ENCODE data around the gene LAP3.

Gene LAP3

DNA sequence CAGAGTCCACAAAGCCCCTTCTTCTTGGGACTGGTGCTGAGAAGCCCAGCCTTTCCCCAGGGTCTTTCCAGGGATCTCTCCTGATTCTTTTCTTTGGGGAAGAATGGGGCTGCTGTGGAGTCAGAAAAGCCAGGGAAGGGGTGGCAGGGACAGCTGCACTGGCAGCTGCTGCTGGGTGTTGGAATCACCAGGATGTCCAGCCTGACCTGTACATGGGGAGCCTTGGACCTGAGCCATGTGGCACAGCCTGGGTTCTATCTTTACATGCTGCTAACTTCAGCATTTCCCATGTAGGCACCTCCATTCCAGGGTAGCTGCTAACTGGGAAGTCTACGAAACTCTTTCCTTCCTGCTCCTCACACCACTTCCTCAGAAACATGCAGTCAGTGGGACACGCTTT, 73.4 kb downstream of the LAP3 start:
- DNase-seq (ENCODE audit: low spot score in 2 of 2) (no peak), ATAC-seq (ENCODE audit: low read depth) (no peak)
- Mint-ChIP-seq H3K27ac (no peak overlapping the region), H3K4me3 (no peak overlapping the region), H3K27me3 (peaks cover 17% of the 10 kb centered on the region), H3K9me3 (no peaks in the 10 kb centered on the region), H3K36me3 (peaks cover 3% of the 10 kb centered on the region), H3K4me1 (peaks cover 4% of the 10 kb centered on the region)

DNA sequence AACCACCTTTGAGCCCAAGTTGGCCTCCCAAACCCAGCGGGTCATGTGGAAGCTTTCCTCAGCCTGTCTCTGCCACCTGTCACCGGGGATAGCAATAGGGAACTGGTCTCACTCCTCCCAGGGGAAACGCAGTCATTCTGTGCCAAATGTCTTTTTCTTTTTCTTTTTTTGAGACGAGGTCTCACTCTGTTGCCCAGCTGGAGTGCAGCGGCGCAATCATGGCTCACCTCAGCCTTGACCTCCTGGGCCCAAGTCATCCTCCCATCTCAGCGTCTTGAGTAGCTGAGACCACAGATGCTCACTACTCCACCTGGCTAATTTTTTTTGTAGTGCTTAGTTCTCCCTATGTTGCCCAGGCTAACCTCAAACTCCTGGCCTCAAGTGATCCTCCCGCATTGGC, 77.7 kb downstream of the LAP3 start:
- H3K36me3 Mint-ChIP-seq: peaks cover 3% of the 10 kb centered on the region
- H3K4me1 Mint-ChIP-seq: peaks cover 3% of the 10 kb centered on the region
- no peak overlapping the region for H3K4me3 Mint-ChIP-seq
- peaks cover 16% of the 10 kb centered on the region for H3K27me3 Mint-ChIP-seq
- no peaks in the 10 kb centered on the region for H3K9me3 Mint-ChIP-seq
- DNase-seq (ENCODE audit: low spot score in 2 of 2): no peak
- ATAC-seq (ENCODE audit: low read depth): no peak
- no peak overlapping the region for H3K27ac Mint-ChIP-seq

DNA sequence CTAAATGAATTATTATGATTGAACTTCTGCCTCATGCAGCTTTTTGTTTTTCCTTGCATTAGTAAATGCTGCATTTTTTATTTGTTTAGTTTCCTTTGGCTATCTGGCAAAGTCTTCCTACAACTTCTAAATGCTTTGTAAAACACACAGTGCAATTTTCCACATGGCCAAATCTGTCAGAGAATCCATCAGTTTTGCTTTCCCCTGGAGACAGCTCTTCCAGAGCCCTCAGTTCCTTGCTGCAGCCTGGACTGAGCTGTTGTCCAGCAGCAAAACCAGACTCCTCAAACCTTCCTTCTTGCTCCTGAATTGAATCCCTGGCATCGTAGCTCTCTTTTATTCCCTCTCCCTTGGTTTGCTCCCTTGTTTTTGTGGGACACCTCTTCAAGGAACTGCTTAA, 80.1 kb downstream of the LAP3 start:
- Mint-ChIP-seq H3K36me3 (no peaks in the 10 kb centered on the region), H3K4me3 (no peak overlapping the region), H3K9me3 (no peaks in the 10 kb centered on the region), H3K27ac (no peak overlapping the region), H3K27me3 (peaks cover 13% of the 10 kb centered on the region), H3K4me1 (no peaks in the 10 kb centered on the region)
- no peak for DNase-seq (ENCODE audit: low spot score in 2 of 2)
- no peak for ATAC-seq (ENCODE audit: low read depth)
